Keratinocyte (primary cell): ENCODE data around the gene TUBGCP6. TPM values are rescaled to one million over a fixed set of nuclear protein-coding genes. Genes with fewer than 3 reads are reported as not detected.

Experiments used
- DNase-seq: peaks from one replicate; pipeline ENCODE4 v3.0.0-alpha.2; 2011; ENCODE audit warnings: low read depth, missing footprints, low spot score
- FAIRE-seq: peaks from 2 replicates; lab custom pipeline; 2011; peaks lifted over from hg19 to GRCh38; lab: Jason Lieb, UNC
- H2AFZ ChIP-seq: 2 replicates; pipeline ENCODE4 v1.6.0; 2012; ENCODE audit warnings: low read length, control low read depth, inconsistent platforms; ENCODE audit not compliant: control insufficient read depth
- H3K27ac ChIP-seq: 2 replicates; pipeline ENCODE4 v1.5.1; 2011; ENCODE audit warnings: low read length; ENCODE audit not compliant: control insufficient read depth, insufficient read depth
- H3K27me3 ChIP-seq: 3 replicates; pipeline ENCODE4 v1.6.0; 2011; ENCODE audit warnings: low read length; ENCODE audit not compliant: control insufficient read depth, insufficient read depth; ENCODE audit errors: extremely low read depth
- H3K36me3 ChIP-seq, 2 experiments: 2 replicates in 1 of 2; 3 replicates in 1 of 2; pipeline ENCODE4 v1.5.1; 2011; ENCODE audit warnings: low read length in 2 of 2, mild to moderate bottlenecking in 1 of 2; ENCODE audit not compliant: control insufficient read depth in 2 of 2, insufficient read depth in 2 of 2; ENCODE audit errors: extremely low read depth in 1 of 2
- H3K4me1 ChIP-seq: 3 replicates; pipeline ENCODE4 v1.5.1; 2011; ENCODE audit warnings: low read length; ENCODE audit not compliant: control insufficient read depth, insufficient read depth; ENCODE audit errors: extremely low read depth
- H3K4me2 ChIP-seq: 3 replicates; pipeline ENCODE4 v1.6.0; 2011; ENCODE audit warnings: low read depth, low read length; ENCODE audit not compliant: control insufficient read depth, insufficient read depth; ENCODE audit errors: extremely low read depth
- H3K4me3 ChIP-seq, 3 experiments: fragments of 200-600 bp in 1 of 3; sonication (generic) in 1 of 3; 2 replicates in 2 of 3; 3 replicates in 1 of 3; pipeline ENCODE4 v1.5.1; 2011 to 2016; ENCODE audit warnings: low read length in 3 of 3, mild to moderate bottlenecking in 3 of 3, control low read depth in 2 of 3, inconsistent platforms in 1 of 3, low read depth in 1 of 3, mixed read lengths in 1 of 3, mixed run types in 1 of 3, moderate library complexity in 1 of 3; ENCODE audit not compliant: control insufficient read depth in 2 of 3, insufficient read depth in 2 of 3; ENCODE audit errors: extremely low read depth in 1 of 3
- H3K79me2 ChIP-seq: 2 replicates; pipeline ENCODE4 v1.6.0; 2012; ENCODE audit warnings: low read length; ENCODE audit not compliant: control insufficient read depth, insufficient read depth
- H3K9ac ChIP-seq: 3 replicates; pipeline ENCODE4 v1.6.0; 2011; ENCODE audit warnings: low read length; ENCODE audit not compliant: control insufficient read depth, insufficient read depth; ENCODE audit errors: extremely low read depth
- H3K9me1 ChIP-seq: 3 replicates; pipeline ENCODE4 v1.6.0; 2011; ENCODE audit warnings: low read length; ENCODE audit not compliant: control insufficient read depth, insufficient read depth; ENCODE audit errors: extremely low read depth
- H3K9me3 ChIP-seq: 2 replicates; pipeline ENCODE4 v1.5.1; 2012; ENCODE audit warnings: low read depth, low read length; ENCODE audit not compliant: control insufficient read depth
- H4K20me1 ChIP-seq: 3 replicates; pipeline ENCODE4 v1.6.0; 2011; ENCODE audit warnings: low read length; ENCODE audit not compliant: control insufficient read depth, insufficient read depth; ENCODE audit errors: extremely low read depth
- EZH2 ChIP-seq: IDR thresholded peaks from one replicate; pipeline ENCODE4 v1.6.1; 2012; ENCODE audit warnings: inconsistent platforms, mild to moderate bottlenecking, low read length, moderate library complexity
- dilution Hi-C: fragments of 300-500 bp; cut with MboI; formaldehyde crosslinking; loops from one replicate; pipeline ENCODE4 v1.7.0; 2020; ENCODE audit warnings: low sequenced_read_pairs; ENCODE audit not compliant: extremely low pct_ligation_motif_present
- polyA plus RNA-seq, 5 experiments: library from polyadenylated mRNA; depleted of rRNA in 3 of 5; stranded (reverse) in 3 of 5; stranded (forward) in 1 of 5; unstranded in 1 of 5; fragments of >200 nt; gene quantifications; 1 replicate in 1 of 5; 2 replicates in 3 of 5; 3 replicates in 1 of 5; pipeline versions ENCODE4 v1.2.1 to v1.2.3, GENCODE V29; 2011 to 2012; ENCODE audit warnings: missing spikeins in 2 of 5, low read depth in 1 of 5, low replicate concordance in 1 of 5
- TF ChIP-seq, protein P1 (sequence below), 3 experiments: IDR thresholded peaks in 1 of 3; conservative IDR thresholded peaks in 1 of 3; optimal IDR thresholded peaks in 1 of 3; 2 replicates in 2 of 3; 3 replicates in 1 of 3; pipeline versions ENCODE3 to v1.5.1; 2011; ENCODE audit warnings: low read length in 3 of 3, mild to moderate bottlenecking in 3 of 3, moderate library complexity in 2 of 3, control low read depth in 1 of 3, inconsistent platforms in 1 of 3; ENCODE audit not compliant: insufficient read depth in 2 of 3; ENCODE audit errors: extremely low read depth in 1 of 3

Gene TUBGCP6
- polyA plus RNA-seq, 1 donor (not counting 4 experiments of a cell fraction or from before 2014, with no cell fraction given), result 10.1 TPM

DNA sequence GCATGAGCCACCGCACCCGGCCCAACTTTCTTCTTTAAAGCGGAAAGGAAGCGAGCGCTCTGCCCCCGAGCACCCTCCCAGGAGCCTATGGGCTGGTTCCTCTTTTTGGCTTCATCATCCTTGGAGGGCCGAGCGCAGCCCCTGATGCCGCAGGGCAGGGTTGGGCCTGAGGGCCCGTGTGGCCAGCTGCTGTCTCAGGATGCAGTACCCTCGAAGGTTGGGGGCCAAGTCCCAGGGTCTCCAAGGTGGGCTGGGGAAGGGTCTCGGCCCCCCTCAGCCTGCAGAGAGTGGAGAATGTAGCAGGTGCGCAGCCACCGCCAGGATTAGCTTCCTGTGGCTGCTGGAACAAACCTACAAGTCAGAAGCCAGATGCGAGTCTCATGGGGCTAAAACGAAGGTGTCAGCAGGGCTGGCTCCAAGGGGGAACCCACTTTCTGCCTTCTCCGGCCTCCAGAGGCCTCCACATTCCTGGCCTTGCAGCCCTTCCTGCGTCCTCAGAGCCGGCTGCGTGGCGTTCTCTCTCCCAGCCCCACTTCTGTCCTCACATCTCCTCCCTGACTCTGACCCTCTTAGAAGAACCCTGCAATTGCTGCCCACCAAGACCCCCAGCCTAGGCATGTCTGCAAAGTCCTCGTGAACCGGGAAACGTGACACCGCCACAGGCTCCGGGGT is 71.4 kb downstream of the TUBGCP6 start:
- no peak for DNase-seq
- peaks cover 13% of the 10 kb centered on the region for H3K27me3 ChIP-seq
- no peaks in the 10 kb centered on the region for H3K79me2 ChIP-seq
- H3K4me2 ChIP-seq, result no peak overlapping the region
- no peak overlapping the region for H3K4me3 ChIP-seq
- H4K20me1 ChIP-seq, result no peaks in the 10 kb centered on the region
- H3K4me1 ChIP-seq, result no peaks in the 10 kb centered on the region
- no peaks in the 10 kb centered on the region for H3K9me1 ChIP-seq
- H3K36me3 ChIP-seq, result no peaks in the 10 kb centered on the region
- no peak overlapping the region for H3K27ac ChIP-seq
- no peaks in the 10 kb centered on the region for H3K9me3 ChIP-seq
- H2AFZ ChIP-seq, result no peak overlapping the region
- no peak overlapping the region for H3K9ac ChIP-seq
- FAIRE-seq, result no peak
- dilution Hi-C loops, result no loop called here
- TF ChIP-seq, protein P1, sequence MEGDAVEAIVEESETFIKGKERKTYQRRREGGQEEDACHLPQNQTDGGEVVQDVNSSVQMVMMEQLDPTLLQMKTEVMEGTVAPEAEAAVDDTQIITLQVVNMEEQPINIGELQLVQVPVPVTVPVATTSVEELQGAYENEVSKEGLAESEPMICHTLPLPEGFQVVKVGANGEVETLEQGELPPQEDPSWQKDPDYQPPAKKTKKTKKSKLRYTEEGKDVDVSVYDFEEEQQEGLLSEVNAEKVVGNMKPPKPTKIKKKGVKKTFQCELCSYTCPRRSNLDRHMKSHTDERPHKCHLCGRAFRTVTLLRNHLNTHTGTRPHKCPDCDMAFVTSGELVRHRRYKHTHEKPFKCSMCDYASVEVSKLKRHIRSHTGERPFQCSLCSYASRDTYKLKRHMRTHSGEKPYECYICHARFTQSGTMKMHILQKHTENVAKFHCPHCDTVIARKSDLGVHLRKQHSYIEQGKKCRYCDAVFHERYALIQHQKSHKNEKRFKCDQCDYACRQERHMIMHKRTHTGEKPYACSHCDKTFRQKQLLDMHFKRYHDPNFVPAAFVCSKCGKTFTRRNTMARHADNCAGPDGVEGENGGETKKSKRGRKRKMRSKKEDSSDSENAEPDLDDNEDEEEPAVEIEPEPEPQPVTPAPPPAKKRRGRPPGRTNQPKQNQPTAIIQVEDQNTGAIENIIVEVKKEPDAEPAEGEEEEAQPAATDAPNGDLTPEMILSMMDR (optimal IDR thresholded peaks at IDR 0.05 in 1 of 3, IDR thresholded peaks at IDR 0.05 in 1 of 3, conservative IDR thresholded peaks at IDR 0.05 in 1 of 3; ENCODE audit: extremely low read depth in 1 of 3, insufficient read depth in 2 of 3, low read length in 3 of 3), result no peak
- TF ChIP-seq EZH2, result no peak

DNA sequence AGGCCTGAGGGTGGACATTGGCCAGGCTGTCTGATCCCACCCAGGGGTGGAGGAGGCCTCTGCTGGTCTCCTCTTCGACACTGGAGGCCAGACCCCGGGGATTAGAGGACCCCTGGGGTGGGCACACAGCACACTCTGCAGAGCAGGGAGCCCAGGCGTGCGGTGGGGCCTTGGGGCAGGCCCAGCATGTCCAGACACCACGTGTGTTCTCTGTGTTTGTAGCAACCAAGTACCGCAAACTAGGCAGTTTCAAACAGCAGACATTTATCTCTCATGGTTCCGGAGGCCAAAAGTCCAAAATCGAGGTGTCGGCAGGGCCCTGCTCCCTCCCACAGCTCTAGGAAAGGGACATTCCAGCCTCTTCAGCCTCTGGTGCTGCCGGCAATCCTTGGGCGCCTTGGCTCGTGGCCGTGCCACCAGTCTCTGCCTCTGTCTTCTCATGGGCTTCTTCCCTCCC is 72.8 kb downstream of the TUBGCP6 start:
- H3K4me1 ChIP-seq, result no peaks in the 10 kb centered on the region
- no peak overlapping the region for H3K4me3 ChIP-seq
- H4K20me1 ChIP-seq, result no peaks in the 10 kb centered on the region
- no peak for TF ChIP-seq EZH2
- TF ChIP-seq, protein P1 (optimal IDR thresholded peaks at IDR 0.05 in 1 of 3, IDR thresholded peaks at IDR 0.05 in 1 of 3, conservative IDR thresholded peaks at IDR 0.05 in 1 of 3; ENCODE audit: extremely low read depth in 1 of 3, insufficient read depth in 2 of 3, low read length in 3 of 3), result no peak
- no peaks in the 10 kb centered on the region for H3K9me1 ChIP-seq
- no peak overlapping the region for H3K9ac ChIP-seq
- FAIRE-seq, result no peak
- peaks cover 13% of the 10 kb centered on the region for H3K27me3 ChIP-seq
- no peak overlapping the region for H3K27ac ChIP-seq
- no peaks in the 10 kb centered on the region for H3K36me3 ChIP-seq
- DNase-seq, result no peak
- H3K4me2 ChIP-seq, result no peak overlapping the region
- no peaks in the 10 kb centered on the region for H3K9me3 ChIP-seq
- dilution Hi-C loops, result no loop called here
- H2AFZ ChIP-seq, result no peak overlapping the region
- no peaks in the 10 kb centered on the region for H3K79me2 ChIP-seq
